Measurements from ENCODE around the gene CELF5.
A peak's percentile ranks its signal among the peaks of the same experiment; 100 is the strongest.
"Not testable (repeated sequence)": the region's sequence is repeated elsewhere in the genome, so short reads cannot be mapped to it uniquely, and the experiment has no call there.

Gene CELF5

DNA sequence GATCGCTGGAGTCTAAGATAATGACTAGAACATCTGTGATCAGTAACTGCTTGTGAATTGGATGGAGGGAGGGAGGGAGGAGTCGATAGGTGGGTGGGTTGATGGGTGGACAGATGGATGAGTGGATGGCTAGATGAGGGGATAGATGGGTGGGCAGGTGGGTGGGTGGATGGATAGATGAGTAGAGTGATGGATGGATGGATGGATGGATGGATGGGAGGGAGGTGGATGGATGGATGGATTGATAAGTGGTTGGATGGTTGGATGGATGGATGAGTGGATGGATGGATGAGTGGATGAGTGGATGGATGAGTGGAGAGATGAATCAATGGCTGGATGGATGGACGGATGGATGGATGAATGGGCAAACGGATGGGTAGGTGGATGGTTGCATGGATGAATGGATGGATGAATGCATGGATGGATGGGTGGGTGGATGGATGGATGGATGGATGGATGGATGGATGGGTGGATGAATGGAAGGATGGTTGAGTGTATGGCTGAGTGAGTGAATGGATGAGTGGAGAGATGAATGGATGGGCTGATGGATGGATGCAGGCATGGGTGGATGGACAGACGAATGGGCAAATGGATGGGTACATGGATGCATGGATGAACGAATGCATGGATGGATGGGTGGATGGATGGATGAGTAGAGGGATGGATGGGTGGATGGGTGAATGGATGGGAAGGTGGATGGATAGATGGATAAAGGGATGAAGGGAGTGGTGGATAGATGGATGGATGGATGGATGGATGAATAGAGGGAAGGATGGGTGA, 97.9 kb downstream of the CELF5 start:
- no peak for DNase-seq (ENCODE audit: low read depth in 2 of 2)

DNA sequence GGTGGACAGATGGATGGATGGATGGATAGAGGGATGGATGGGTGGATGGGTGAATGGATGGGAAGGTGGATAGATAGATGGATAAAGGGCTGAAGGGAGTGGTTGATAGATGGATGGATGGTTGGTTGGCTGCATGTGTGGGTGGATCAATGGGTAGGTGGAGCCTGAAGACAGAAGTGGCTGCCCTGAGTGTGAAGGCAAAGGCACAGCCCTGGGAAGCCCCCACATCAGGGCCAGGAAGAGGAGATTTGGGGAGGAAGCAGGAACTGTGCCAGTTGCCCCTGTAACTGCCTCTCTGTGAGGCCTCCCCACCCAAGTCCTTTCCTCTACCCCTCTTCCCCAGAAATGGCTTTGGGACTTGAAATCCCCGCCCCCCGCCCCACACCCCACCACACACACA, 98.6 kb downstream of the CELF5 start:
- DNase-seq (ENCODE audit: low read depth in 2 of 2) = no peak

DNA sequence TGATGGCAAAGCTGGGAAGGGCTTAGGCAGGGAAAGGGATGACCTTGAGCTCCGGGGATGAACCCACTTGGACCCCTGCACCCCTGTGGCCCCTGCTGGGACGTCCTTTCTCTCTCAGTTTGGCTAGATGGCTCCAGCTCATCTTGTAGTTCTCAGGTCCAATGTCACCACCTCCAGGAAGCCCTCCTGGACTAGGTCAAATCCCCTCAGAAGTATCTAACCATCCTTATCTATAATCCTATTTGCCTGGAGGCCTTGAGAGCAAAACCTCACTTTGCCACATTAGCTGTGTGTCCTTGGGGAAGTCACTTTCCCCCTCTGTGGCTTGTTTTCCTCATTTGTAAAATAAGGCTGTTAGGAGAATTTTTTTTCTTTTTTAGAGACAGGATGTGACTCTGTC, 99.2 kb downstream of the CELF5 start:
- no peak for DNase-seq (ENCODE audit: low read depth in 2 of 2)

DNA sequence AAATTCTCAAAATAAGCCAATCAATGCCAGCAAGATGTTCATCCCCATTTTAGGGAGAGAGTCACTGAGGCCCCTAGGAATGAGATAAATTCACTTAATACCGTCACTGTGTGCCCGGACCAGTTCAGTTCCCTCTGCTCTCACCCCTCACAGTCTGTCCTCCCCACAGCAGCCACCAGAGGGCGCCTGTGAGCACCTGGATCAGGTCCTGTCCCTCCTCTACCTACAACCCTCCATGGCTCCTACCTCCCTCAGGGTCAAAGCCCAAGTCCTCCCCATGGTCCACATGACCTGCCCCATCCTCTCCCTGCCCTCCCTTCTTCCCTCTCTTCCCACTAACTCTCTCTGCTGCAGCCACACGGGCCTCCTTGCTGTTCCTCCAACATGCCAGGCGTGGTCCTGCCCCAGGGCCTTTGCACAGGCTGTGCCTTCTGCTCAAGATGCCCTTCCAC, 100.0 kb downstream of the CELF5 start:
- peak; percentile 34 to 52 for DNase-seq (ENCODE audit: low read depth in 2 of 2)

DNA sequence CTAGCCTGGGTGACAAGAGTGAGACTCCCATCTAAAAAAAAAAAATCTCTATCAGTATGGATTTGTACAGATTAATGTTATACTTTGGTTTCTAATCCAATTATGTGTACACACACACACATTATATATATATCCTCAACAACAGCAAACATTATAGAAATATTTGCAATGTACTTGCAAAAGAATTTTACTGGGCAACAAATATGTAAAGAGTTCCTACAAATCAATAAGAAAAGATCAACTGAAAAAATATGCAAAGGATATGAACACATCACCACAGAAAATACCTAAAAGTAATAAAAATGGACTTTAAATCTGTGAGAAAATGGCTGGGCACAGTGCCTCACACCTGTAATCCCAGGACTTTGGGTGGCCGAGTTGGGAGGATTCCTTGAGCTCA, 101.0 kb downstream of the CELF5 start:
- DNase-seq (ENCODE audit: low read depth in 2 of 2) = no peak

DNA sequence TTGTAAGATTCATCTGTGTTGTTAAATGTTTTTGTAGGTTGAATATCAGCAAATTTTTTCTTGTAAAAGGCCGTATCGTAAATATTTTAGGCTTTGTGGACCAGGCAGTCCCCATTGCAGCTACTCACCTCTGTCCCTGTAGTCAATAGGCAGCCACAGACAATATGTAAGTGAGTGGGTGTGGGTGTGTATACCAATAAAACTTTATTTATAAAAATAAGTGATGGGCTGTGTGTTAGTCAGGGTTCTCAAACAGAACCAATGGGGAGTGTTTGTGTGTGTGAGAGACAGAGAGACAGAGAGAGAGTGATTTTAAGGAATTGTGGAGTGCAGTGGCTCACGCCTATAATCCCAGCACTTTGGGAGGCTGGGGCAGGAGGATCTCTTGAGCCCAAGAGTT, 104.3 kb downstream of the CELF5 start:
- DNase-seq (ENCODE audit: low read depth in 2 of 2) = no peak

DNA sequence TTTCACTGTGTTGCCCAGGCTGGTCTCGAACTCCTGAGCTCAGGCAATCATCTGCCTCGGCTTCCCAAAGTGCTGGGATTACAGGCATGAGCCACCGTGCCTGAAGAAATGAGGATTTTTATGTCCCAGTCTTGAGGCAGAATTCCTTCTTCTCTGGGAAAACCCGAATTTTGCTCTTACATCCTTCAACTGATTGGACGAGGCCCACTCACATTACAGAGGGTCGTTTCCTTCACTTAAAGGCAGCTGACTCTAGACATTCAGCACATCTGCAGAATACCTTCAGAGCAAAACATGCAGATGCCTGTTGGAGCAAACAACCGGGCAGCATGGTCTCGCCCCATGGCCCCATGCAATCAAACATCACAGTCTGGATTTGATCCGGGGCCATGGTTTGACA, 105.6 kb downstream of the CELF5 start:
- DNase-seq (ENCODE audit: low read depth in 2 of 2) = no peak

DNA sequence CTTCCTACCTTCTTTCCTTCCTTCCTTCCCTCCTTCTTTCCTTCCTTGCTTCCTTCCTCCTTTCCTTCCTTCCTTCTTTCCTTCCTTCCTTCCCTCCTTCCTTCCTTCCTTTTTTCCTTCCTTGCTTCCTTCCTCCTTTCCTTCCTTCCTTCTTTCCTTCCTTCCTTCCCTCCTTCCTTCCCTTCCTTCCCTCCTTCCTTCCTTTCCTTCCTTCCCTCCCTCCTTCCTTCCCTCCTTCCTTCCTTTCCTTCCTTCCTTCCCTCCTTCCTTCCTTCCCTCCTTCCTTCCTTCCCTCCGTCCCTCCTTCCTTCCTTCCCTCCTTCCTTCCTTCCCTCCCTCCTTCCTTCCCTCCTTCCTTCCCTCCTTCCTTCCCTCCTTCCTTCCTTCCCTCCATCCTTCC, 107.8 kb downstream of the CELF5 start:
- not testable (repeated sequence) for DNase-seq (ENCODE audit: low read depth in 2 of 2)

DNA sequence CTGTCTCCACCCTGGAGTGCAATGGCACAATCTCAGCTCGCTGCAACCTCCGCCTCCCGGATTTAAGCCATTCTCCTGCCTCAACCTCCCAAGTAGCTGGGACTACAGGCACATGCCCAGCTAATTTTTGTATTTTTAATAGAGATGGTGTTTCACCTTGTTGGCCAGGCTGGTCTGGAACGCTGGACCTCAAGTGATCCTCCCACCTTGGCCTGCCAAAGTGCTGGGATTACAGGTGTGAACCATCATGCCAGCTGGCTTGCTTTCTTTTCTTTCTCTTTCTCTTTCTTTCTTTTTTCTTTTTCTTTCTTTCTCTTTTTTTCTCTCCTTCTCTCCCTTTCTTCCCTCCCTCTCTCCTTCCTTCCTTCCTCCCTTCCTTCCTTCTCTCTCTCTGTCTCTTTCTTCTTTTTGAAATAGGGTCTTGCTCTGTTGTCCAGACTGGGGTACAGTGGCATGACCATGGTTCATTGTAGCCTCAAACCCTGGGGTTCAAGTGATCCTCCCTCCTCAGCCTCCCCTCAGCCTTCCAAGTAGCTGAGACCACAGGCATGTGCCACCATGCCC, 108.6 kb downstream of the CELF5 start:
- DNase-seq (ENCODE audit: low read depth in 2 of 2) = no peak

DNA sequence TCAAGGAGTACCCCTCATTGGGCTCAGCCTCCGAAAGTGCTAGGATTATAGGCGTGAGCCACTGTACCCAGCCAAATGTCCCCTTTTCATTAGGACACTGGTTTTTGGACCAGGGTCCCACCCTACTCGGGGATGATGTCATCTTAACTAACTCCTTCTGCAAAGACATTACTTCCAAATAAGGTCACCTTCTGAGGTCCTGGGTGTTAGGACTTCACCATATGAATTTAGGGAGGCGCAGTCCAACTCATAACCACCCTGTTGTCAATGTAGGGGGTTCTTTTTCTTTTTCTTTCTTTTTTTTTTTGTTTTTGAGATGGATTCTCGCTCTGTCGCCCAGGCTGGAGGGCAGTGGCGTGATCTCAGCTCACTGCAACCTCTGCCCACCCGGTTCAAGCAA, 109.2 kb downstream of the CELF5 start:
- no peak for DNase-seq (ENCODE audit: low read depth in 2 of 2)

DNA sequence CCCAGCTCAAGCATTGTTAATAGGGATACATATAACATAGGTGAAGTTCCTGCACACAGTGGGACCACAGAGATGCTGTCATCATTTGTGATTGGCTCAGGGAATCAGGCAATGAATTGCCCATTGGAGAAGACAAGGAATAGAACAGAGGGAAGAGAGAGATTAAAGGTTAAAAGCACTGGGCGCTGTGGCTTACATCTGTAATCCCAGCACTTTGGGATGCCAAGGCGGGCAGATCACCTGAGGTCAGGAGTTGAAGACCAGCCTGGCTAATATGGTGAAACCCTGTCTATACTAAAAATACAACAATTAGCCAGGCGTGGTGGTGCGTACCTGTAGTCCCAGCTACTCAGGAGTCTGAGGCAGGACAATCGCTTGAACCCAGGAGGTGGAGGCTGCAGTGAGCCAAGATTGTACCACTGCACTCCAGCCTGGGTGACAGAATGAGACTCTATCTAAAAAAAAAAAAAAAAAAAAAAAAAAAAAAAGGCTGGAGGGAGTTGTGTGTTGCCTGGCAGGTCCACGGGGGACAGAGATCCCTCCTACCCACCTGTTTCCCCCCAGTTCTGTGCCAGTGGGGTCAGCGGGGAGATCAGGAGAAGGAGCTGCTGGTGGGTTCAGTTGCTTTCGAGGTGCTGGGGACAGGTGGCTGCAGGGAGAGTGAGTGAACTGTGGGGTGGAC, 110.4 kb downstream of the CELF5 start:
- DNase-seq (ENCODE audit: low read depth in 2 of 2) = not testable (repeated sequence)

DNA sequence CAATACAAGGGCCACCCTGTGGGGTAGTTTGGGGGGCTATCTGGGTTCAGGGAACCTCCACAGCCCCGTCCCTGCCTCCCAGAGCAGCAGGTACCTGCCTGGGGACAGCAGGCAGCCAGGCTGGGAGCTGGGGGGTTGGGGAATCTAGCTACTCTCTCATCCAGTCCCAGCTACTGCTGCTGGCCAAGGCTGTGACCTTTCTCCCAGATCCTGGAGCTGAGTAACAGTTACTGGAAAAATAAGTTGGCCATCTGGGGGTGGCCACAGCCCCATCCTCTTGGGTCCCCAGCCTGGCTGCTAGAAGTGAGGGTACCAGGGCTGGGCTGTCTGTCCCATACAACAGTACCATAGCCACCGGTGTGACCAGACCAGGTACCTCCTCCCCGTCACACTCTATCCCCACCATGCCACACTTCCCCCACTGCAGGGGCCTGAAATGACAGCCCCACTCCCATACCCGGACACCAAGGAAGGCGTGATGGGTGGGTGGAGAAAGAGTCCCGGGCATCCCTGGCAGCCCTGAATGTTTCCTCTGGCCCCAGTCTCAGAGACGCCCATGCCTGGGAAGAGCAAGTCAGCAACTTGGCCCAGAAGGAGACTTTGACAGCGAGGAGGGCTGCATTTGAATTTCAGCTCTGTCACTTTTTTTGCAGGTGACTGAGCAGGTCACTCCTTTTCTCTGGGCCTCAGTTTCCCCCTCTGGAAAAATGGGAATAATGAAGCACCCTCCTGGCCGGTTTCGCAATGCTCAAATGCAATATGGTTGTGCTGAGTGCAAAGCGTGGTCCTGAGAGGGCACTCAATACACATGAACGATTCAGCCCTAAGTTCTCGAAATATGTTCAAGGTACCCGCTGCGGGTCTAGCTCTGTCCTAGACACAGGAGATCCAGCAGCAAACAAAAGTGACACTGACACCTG, 111.2 kb downstream of the CELF5 start:
- DNase-seq (ENCODE audit: low read depth in 2 of 2) = no peak

DNA sequence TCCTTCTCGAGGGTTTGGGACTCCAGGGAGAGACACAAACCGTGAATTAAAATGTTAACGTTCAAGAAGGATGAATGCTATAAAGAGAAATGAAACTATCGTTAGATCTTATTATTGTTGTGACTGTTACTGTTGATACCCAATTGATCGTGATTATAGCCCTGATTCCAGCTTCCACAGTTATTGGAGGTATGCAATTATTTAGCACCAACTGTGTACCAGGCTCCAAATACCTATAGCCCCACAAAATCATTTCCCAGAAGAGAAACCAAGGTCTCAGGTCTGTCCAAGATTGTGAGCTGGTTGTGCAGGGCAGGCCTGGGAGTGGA, 111.9 kb downstream of the CELF5 start:
- no peak for DNase-seq (ENCODE audit: low read depth in 2 of 2)

DNA sequence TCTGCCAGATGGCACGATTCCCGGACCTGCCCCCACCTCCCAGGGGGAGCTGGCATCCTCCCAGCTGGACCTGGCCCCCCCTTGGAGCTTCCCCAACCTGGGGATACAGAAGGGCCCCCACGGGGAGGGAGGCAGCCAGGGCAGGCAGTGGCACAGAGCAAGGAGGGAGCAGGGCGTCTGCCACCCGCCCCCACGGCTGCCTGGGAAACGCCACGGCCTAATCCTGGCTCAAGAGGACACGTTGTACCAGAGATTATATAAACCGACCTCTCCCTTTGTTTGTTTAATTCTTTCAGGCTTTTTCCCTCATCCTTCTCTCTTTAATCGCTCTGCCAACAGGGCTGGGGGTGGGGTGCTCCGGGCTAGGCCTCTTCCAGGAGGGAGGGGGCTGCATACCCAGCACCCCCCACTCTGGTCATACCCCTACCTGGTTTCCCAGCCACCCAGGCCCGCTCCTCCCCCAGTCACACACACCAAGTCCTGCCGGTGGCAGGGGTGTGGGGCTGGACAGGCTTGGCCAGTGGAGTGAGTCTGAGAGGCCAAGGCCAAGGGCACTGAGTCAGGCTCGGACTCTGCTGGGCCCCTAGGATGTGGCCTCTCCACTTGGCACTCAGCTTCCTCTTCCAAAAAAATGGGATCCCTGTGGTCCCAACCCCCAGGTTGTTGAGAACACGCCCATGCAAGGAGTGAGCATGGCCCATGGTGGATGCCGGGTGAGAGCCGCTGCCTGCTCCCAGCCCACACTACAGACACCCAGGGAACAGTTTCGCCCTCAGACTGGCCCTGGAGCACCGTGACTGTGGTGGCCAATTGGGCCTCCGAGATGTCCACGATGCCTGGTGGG, 112.4 kb downstream of the CELF5 start:
- DNase-seq (ENCODE audit: low read depth in 2 of 2) = no peak

DNA sequence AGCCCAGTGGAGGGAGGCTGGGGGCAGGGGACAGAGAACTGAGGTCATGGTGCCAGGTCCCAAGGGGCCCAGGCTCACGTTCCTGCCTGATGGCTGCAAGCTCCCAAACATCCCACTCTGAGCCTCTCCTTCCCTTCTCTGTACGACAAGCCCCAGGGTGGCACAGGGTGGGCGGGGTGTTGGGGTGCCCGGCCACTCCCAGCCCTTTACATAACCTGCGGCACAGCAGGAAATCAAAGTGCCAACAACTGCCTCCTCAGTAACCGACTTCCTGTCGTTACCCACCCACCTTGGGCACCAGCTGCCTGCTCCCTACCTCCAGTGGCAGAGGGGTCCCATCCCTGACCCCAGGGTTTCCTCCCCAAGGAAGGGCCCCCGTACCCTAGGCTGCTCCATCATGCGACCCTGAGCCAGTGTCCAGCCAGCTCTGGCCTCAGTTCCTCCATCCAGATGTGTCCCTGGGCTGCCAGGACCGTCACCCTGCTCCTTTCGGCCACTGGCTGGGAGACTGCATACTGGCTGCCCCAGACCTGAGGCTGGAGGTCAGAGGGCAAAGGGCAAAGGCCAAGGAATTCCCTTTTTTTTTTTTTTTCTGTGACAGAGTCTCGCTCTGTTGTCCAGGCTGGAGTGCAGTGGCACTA, 114.2 kb downstream of the CELF5 start:
- DNase-seq (ENCODE audit: low read depth in 2 of 2) = peak; percentile 21 to 41

DNA sequence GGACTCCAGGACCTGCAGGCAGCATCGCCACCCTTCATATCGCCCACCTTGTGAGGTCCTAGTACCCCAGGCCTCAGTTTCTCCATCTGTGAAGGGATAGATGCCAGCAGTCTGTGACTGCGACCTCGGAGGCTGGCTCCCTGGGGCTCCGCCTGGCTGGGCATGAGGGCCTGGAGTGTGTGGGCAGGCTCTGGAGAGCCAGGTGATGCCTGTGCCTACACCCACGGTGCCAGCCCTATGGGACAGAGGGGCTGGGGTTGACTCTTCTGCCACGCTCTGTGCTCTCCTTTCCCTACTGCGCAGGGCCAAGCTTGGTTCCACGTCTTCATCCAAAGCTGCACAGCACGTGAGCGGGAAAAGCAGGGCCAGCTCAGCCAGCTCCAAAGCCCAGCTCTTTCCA, 115.9 kb downstream of the CELF5 start:
- no peak for DNase-seq (ENCODE audit: low read depth in 2 of 2)

DNA sequence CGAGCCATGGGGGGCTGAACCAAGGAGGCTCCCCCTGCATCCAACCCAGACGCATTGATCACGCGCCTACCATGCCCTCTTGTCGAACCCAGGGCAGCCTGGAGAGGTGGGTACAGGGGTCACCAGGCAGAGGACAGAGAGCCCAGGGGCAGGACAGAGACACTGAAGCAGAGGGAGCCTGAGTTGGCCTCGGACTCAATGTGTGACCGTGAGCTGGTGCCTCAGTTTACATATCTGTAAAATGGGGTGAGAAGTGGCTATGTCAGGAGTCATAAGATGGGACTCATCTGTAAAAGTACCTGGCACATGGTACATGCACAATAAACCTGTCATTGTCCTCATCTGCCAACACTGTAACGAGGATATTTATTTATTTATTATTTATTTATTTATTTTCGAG, 117.8 kb downstream of the CELF5 start:
- no peak for DNase-seq (ENCODE audit: low read depth in 2 of 2)

DNA sequence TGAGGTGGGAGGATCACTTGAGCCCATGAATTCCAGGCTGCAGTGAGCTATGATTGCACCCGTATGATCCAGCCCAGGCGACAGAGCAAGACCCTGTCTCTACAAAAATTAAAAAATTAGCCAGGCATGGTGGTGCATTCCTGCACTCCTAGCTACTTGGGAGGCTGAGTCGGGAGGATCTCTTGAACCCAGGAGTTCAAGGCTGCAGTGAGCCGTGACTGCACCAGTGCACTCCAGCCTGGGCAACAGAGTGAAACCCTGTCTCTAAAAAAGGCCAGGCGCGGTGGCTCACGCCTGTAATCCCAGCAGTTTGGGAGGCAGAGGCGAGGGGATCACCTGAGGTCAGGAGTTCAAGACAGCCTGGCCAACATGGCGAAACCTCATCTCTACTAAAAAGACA, 118.5 kb downstream of the CELF5 start:
- DNase-seq (ENCODE audit: low read depth in 2 of 2) = not testable (repeated sequence)

DNA sequence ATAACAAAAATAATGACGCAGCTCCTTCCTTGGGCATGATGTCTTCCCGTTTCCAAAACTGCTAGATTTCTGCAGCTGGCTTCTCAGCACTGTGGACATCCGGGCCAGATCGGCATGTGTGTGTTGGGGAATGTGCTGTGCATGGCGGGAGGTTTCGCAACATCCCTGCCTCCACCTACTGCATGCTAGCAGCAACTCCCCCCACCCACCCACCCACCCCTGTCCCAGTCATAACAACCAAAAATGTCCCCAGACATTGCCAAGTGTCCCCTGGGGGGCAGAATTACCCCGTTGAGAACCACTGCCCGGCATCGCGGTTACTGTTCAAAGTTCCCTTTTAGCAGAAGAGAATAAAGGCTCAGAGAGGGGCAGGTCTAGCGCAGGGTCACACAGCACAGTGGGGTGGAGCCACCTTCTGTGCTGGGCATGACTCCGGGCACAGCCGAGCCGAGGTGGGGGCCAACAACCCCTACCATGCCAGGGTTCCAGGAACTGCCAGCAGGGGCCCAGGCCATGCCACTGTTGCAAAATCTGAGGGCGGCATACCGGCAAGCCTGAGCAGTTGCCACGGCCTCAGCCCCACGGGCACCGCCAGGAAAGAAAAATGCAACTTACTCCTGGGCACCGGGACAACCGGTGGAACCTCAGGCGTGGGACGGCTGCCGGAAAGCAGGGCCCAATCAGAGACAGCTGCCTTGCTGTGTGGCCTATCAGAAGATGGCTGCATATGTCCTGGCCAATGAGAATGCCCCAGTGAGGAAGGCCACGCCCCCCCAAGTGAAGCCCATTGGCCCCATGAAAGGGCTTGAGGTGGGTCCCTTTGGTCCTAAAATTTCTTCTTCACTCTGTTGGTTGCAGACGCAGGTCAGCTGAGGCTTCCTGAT, 119.4 kb downstream of the CELF5 start:
- DNase-seq (ENCODE audit: low read depth in 2 of 2) = no peak

Data from stimulated activated CD8-positive, alpha-beta memory T cell treated with anti-CD3 and anti-CD28 coated beads, Interleukin-7, amount 100 ng/mL, for 4 hours (primary cell).